AG04450 (cell line): Measurements from ENCODE around the gene MYL6B. TPM values are rescaled to one million over a fixed set of nuclear protein-coding genes. Genes with fewer than 3 reads are reported as not detected.
"Not testable (repeated sequence)": the region's sequence is repeated elsewhere in the genome, so short reads cannot be mapped to it uniquely, and the experiment has no call there.

ENCODE experiments used
- CTCF ChIA-PET: fragments of 300-600, 350-600 bp; formaldehyde crosslinking; extraction: SDS; loops from one replicate; lab custom pipeline; 2022; ENCODE audit warnings: antibody characterized with exemption, inconsistent platforms; lab: Charles Lee
- POLR2A ChIA-PET: fragments of 350-600 bp; formaldehyde crosslinking; extraction: SDS; loops from one replicate; lab custom pipeline; 2021; ENCODE audit warnings: antibody characterized with exemption, inconsistent platforms; lab: Yijun Ruan, JAX
- DNase-seq: peaks from one replicate; pipeline ENCODE4 v3.0.0-alpha.2; 2011; ENCODE audit warnings: low read depth, low spot score
- H3K27ac ChIP-seq: one replicate; pipeline ENCODE4 v1.5.1; 2012; ENCODE audit warnings: low read depth, low read length, control low read depth
- H3K27me3 ChIP-seq: one replicate; pipeline ENCODE4 v1.6.0; 2012; ENCODE audit warnings: low read length; ENCODE audit not compliant: control insufficient read depth, insufficient read depth
- H3K4me3 ChIP-seq: 2 replicates; pipeline ENCODE4 v1.5.1; 2011; ENCODE audit warnings: mild to moderate bottlenecking, low read depth, low read length, control low read depth
- H3K9me3 ChIP-seq: 2 replicates; pipeline ENCODE4 v1.5.1; 2012; ENCODE audit warnings: low read length; ENCODE audit not compliant: control insufficient read depth, insufficient read depth
- CTCF ChIP-seq: IDR thresholded peaks from 2 replicates; pipeline ENCODE4 v1.5.1; 2011; ENCODE audit warnings: low read depth, low read length, control low read depth, inconsistent platforms
- polyA plus RNA-seq: library from polyadenylated mRNA; depleted of rRNA; stranded (reverse); fragments of >200 nt; gene quantifications from 2 replicates; pipeline ENCODE4 v1.2.3, GENCODE V29; 2011

Gene MYL6B
- polyA plus RNA-seq, 1 experiment, result 124 TPM

- H3K4me3 ChIP-seq, result no peak overlapping the region
- ChIA-PET CTCF (no interaction called here), POLR2A (no interaction called here)
- DNase-seq, result no peak
- no peaks in the 10 kb centered on the region for H3K27me3 ChIP-seq
- TF ChIP-seq CTCF, result no peak
- H3K27ac ChIP-seq, result no peak overlapping the region
- H3K9me3 ChIP-seq, result no peaks in the 10 kb centered on the region
Measured at GRCh38 chr12:56110571-56110970, 41.8 kb upstream of the MYL6B start.

GRCh38 chr12:56114084-56114483 lies 38.3 kb upstream of the MYL6B start:
- no peak overlapping the region for H3K27ac ChIP-seq
- DNase-seq, result no peak
- no peak overlapping the region for H3K4me3 ChIP-seq
- ChIA-PET CTCF (no interaction called here), POLR2A (interaction anchor here (1.7 kb wide), 1 partner anchor 10 kb away, joined by 3 read pairs; the partner anchor contains the start of gene PA2G4)
- no peak for TF ChIP-seq CTCF
- no peaks in the 10 kb centered on the region for H3K27me3 ChIP-seq
- H3K9me3 ChIP-seq, result no peaks in the 10 kb centered on the region; the same call in 1 of the 2 replicates

GRCh38 chr12:56115329-56115728 lies 37.1 kb upstream of the MYL6B start:
- ChIA-PET CTCF (interaction anchor here (0.6 to 1.3 kb wide), 2 partner anchors 119 to 141 kb away, joined by 3 read pairs; partner anchors contain the start of gene RAB5B), POLR2A (interaction anchor here (0.7 to 0.9 kb wide), 3 partner anchors 11 to 107 kb away, joined by 3 to 4 read pairs (median 3); partner anchors contain the start of genes PA2G4 and RNF41)
- Histone ChIP-seq H3K4me3 (peak overlapping the region; percentile 93), H3K27me3 (no peaks in the 10 kb centered on the region), H3K27ac (no peak overlapping the region), H3K9me3 (no peaks in the 10 kb centered on the region; the same call in 1 of the 2 replicates)
- DNase-seq, result no peak
- TF ChIP-seq CTCF, result no peak

- peak within 1 kb of the TSS; percentile 90 for H3K27ac ChIP-seq
- H3K27me3 ChIP-seq, result no peaks in the 10 kb centered on the region
- H3K4me3 ChIP-seq, result peak within 1 kb of the TSS; percentile 93
- ChIA-PET CTCF (interaction anchor here (0.8 to 5.3 kb wide), 2 partner anchors 69 to 72 kb away, joined by 3 to 96 read pairs; partner anchors contain the start of gene SMARCC2), POLR2A (interaction anchor here (0.6 to 3.6 kb wide), 8 partner anchors 11 to 350 kb away, joined by 3 to 42 read pairs (median 5); partner anchors contain the start of genes ESYT1, MYL6, PA2G4 and SMARCC2)
- H3K9me3 ChIP-seq, result no peaks in the 10 kb centered on the region; the same call in 1 of the 2 replicates
- TF ChIP-seq CTCF, result no peak
- DNase-seq, result peak; percentile 78
Measured at GRCh38 chr12:56116267-56117081, 35.9 kb upstream of the MYL6B start, which contains the start of gene RPL41. Gene RPL41 (plus strand): TSS chr12:56116633.

- not testable (repeated sequence) for H3K27me3 ChIP-seq, H3K9me3 ChIP-seq, DNase-seq
- peak overlapping the region; percentile 90 for H3K27ac ChIP-seq
- peak overlapping the region; percentile 93 for H3K4me3 ChIP-seq
- POLR2A ChIA-PET, result interaction anchor here (0.5 to 3.6 kb wide), 11 partner anchors 10 to 350 kb away, joined by 3 to 42 read pairs (median 5); partner anchors contain the start of genes ESYT1, MYL6, PA2G4 and RAB5B
- CTCF ChIA-PET, result interaction anchor here (0.8 to 5.3 kb wide), 2 partner anchors 70 to 71 kb away, joined by 3 to 96 read pairs; partner anchors contain the start of gene SMARCC2
Measured at GRCh38 chr12:56117082-56117706, 35.2 kb upstream of the MYL6B start.
